ENCODE data around the gene MRPS25. TPM values are rescaled to one million over a fixed set of nuclear protein-coding genes. Genes with fewer than 3 reads are reported as not detected.

The MRPS25 gene
- total RNA-seq, 1 experiment from 2014 or later: 53.2 TPM

- Histone ChIP-seq H3K56ac (ENCODE audit: insufficient read length, low read depth, low read length) (no peak overlapping the region), H3K23me2 (ENCODE audit: insufficient read length, low read depth, low read length, poor library complexity, severe bottlenecking) (no peaks in the 10 kb centered on the region), H3K18ac (ENCODE audit: insufficient read length, low read depth, low read length) (no peak overlapping the region), H2BK20ac (ENCODE audit: low read depth, low read length, poor library complexity, severe bottlenecking) (no peak overlapping the region), H2AK5ac (ENCODE audit: insufficient read length, low read length) (no peak overlapping the region), H4K8ac (replicated peaks; ENCODE audit: insufficient read length, low read depth, low read length) (no peak overlapping the region), H3K9me3 (ENCODE audit: control insufficient read depth, low read depth, low read length) (no peaks in the 10 kb centered on the region), H4K5ac (ENCODE audit: insufficient read length, low read depth, low read length) (no peak overlapping the region), H3K79me1 (ENCODE audit: insufficient read depth, low read depth, low read length, poor library complexity, severe bottlenecking) (no peaks in the 10 kb centered on the region), H3K9ac (ENCODE audit: extremely low read depth, insufficient read length, low read length) (no peak overlapping the region), H3T11ph (ENCODE audit: low read length) (no peak overlapping the region), H4K91ac (ENCODE audit: insufficient read length, low read depth, low read length) (no peak overlapping the region), H2BK5ac (ENCODE audit: insufficient read length, low read length) (no peak overlapping the region), H3K4ac (ENCODE audit: low read depth, low read length) (no peak overlapping the region), H3K23ac (ENCODE audit: insufficient read length, low read depth, low read length) (no peak overlapping the region), H3K4me1 (ENCODE audit: insufficient read depth, low read length) (no peaks in the 10 kb centered on the region), H3K79me2 (ENCODE audit: insufficient read depth, low read length) (peaks cover 6% of the 10 kb centered on the region; the same call in 1 of the 2 replicates), H3K4me2 (ENCODE audit: insufficient read depth, insufficient read length, low read length) (no peak overlapping the region), H4K20me1 (ENCODE audit: control insufficient read depth, insufficient read depth, insufficient read length) (peaks cover 2% of the 10 kb centered on the region), H3K27me3 (ENCODE audit: insufficient read depth, low read length) (no peaks in the 10 kb centered on the region), H2BK120ac (ENCODE audit: low read depth, low read length, poor library complexity, severe bottlenecking) (no peak overlapping the region), H2AFZ (ENCODE audit: low read length) (no peak overlapping the region), H2BK12ac (ENCODE audit: insufficient read length, low read depth, low read length) (no peak overlapping the region), H3K14ac (ENCODE audit: insufficient read depth, low read length) (no peak overlapping the region), H3K27ac (ENCODE audit: insufficient read length, low read depth, low read length) (no peak overlapping the region), H2BK15ac (ENCODE audit: low read depth, low read length) (no peak overlapping the region)
- peaks cover 21 to 85% (median 64%) of the 10 kb centered on the region in 3 experiments; a peak in 6 of 7 replicates for H3K36me3 Mint-ChIP-seq (ENCODE audit: insufficient read depth in 1 of 3, low read depth in 3 of 3)
- no peak overlapping the region for H3K4me3 Mint-ChIP-seq
- DNase-seq: no peak
- H3K4me1 Mint-ChIP-seq: peaks cover 7 to 10% of the 10 kb centered on the region in 2 experiments; a peak in 3 of 4 replicates
- H3K27ac Mint-ChIP-seq: peak overlapping the region in 2 of 3 experiments; percentile 61 to 71; a peak in 6 of 7 replicates
- WGBS (ENCODE audit: extremely low coverage, insufficient read length, low lambda C conversion rate): no CpG with 5 or more reads among the region's 14 CpGs
- no peaks in the 10 kb centered on the region for H3K9me3 Mint-ChIP-seq
- H3K27me3 Mint-ChIP-seq (ENCODE audit: low read depth): no peaks in the 10 kb centered on the region
- TF ChIP-seq, protein P1, sequence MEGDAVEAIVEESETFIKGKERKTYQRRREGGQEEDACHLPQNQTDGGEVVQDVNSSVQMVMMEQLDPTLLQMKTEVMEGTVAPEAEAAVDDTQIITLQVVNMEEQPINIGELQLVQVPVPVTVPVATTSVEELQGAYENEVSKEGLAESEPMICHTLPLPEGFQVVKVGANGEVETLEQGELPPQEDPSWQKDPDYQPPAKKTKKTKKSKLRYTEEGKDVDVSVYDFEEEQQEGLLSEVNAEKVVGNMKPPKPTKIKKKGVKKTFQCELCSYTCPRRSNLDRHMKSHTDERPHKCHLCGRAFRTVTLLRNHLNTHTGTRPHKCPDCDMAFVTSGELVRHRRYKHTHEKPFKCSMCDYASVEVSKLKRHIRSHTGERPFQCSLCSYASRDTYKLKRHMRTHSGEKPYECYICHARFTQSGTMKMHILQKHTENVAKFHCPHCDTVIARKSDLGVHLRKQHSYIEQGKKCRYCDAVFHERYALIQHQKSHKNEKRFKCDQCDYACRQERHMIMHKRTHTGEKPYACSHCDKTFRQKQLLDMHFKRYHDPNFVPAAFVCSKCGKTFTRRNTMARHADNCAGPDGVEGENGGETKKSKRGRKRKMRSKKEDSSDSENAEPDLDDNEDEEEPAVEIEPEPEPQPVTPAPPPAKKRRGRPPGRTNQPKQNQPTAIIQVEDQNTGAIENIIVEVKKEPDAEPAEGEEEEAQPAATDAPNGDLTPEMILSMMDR (conservative IDR thresholded peaks at IDR 0.05): no peak
Measured at GRCh38 chr3:15052335-15053242, 12.5 kb downstream of the MRPS25 start.

All from H9 (cell line).